GM12878 (cell line): ENCODE measurements around the gene UBE2O. TPM values are rescaled to one million over a fixed set of nuclear protein-coding genes. Genes with fewer than 3 reads are reported as not detected.
A peak's percentile ranks its signal among the peaks of the same experiment; 100 is the strongest.

ENCODE experiments used
- ATAC-seq: fragments of 200-7000 bp; cut with Tn5 transposase; 3 replicates; pipeline ENCODE4 v1.9.1; 2020; ENCODE audit warnings: mild to moderate bottlenecking, moderate library complexity
- BruUV-seq: library from RNA; stranded (reverse); fragments of 400-500 nt; replicated peaks from 2 replicates; lab custom pipeline; 2021; lab: Mats Ljungman, UMichigan
- CTCF ChIA-PET: fragments of 300-600 bp; sonication (Branson Sonifier 250); formaldehyde crosslinking; extraction: SDS; loops from one replicate; lab custom pipeline; 2021; ENCODE audit warnings: inconsistent platforms; lab: Yijun Ruan, JAX
- POLR2A ChIA-PET: fragments of 350-600 bp; formaldehyde crosslinking; extraction: SDS; loops from one replicate; lab custom pipeline; 2021; ENCODE audit warnings: inconsistent platforms; lab: Charles Lee
- RAD21 ChIA-PET: fragments of 300-600 bp; sonication (Branson Sonifier 250); formaldehyde crosslinking; loops from one replicate; lab custom pipeline; 2023; ENCODE audit warnings: antibody characterized with exemption; ENCODE audit not compliant: unreplicated experiment; lab: Charles Lee
- SMC1A ChIA-PET: fragments of 300-600 bp; sonication (Branson Sonifier 250); formaldehyde crosslinking; loops from one replicate; lab custom pipeline; 2023; ENCODE audit not compliant: unreplicated experiment, uncharacterized antibody; lab: Charles Lee
- DNase-seq: peaks from one replicate; pipeline ENCODE4 v3.0.0-alpha.2; 2011; ENCODE audit warnings: low read depth, low spot score
- FAIRE-seq: peaks from 3 replicates; lab custom pipeline; 2011; peaks lifted over from hg19 to GRCh38; lab: Jason Lieb, UNC
- H2AFZ ChIP-seq: 2 replicates; pipeline ENCODE4 v1.6.0; 2011; ENCODE audit warnings: low read depth, low read length, control low read depth; ENCODE audit not compliant: control insufficient read depth
- H3K27ac ChIP-seq: 2 replicates; pipeline ENCODE4 v1.5.1; 2011; ENCODE audit warnings: control low read depth; ENCODE audit not compliant: control insufficient read depth, insufficient read depth
- H3K27me3 ChIP-seq, 2 experiments: replicated peaks in 1 of 2; 2 replicates each; pipeline versions ENCODE4 v1.6.0 to v1.6.1; 2011; ENCODE audit warnings: low read length in 1 of 2; ENCODE audit not compliant: control insufficient read depth in 2 of 2, insufficient read depth in 2 of 2
- H3K36me3 ChIP-seq, 2 experiments: 2 replicates each; pipeline ENCODE4 v1.5.1; 2011; ENCODE audit warnings: low read length in 1 of 2; ENCODE audit not compliant: control insufficient read depth in 2 of 2, insufficient read depth in 2 of 2
- H3K4me1 ChIP-seq: 2 replicates; pipeline ENCODE4 v1.6.1; 2011; ENCODE audit warnings: mild to moderate bottlenecking, low read length, moderate library complexity, mixed read lengths; ENCODE audit not compliant: control insufficient read depth, insufficient read depth
- H3K4me2 ChIP-seq: 2 replicates; pipeline ENCODE4 v1.6.0; 2011; ENCODE audit warnings: control low read depth; ENCODE audit not compliant: control insufficient read depth, insufficient read depth
- H3K4me3 ChIP-seq: fragments of 200-600 bp; sonication (generic); 2 replicates; pipeline ENCODE4 v1.5.1; 2016
- H3K79me2 ChIP-seq: 2 replicates; pipeline ENCODE4 v1.6.0; 2011; ENCODE audit warnings: low read length; ENCODE audit not compliant: control insufficient read depth, insufficient read depth
- H3K9ac ChIP-seq: 2 replicates; pipeline ENCODE4 v1.8.0; 2011; ENCODE audit warnings: low read length, control low read depth, mixed read lengths; ENCODE audit not compliant: control insufficient read depth, insufficient read depth
- H3K9me3 ChIP-seq: replicated peaks from 3 replicates; pipeline ENCODE4 v1.5.1; 2011; ENCODE audit warnings: mild to moderate bottlenecking, low read length; ENCODE audit not compliant: control insufficient read depth, insufficient read depth
- H4K20me1 ChIP-seq: 2 replicates; pipeline ENCODE4 v1.6.0; 2011; ENCODE audit not compliant: control insufficient read depth, insufficient read depth
- CREM ChIP-seq: IDR thresholded peaks from 2 replicates; pipeline ENCODE4 v1.6.1; 2014; ENCODE audit warnings: antibody characterized with exemption, low read depth
- FOS ChIP-seq: IDR thresholded peaks from 3 replicates; pipeline ENCODE4 v1.6.1; 2011; ENCODE audit warnings: borderline replicate concordance; ENCODE audit not compliant: insufficient read length; ENCODE audit errors: extremely low read depth
- KAT2A ChIP-seq: conservative IDR thresholded peaks from 2 replicates; pipeline ENCODE4 v1.6.1; 2011; ENCODE audit warnings: low read depth, low read length; ENCODE audit not compliant: control insufficient read depth
- RFX5 ChIP-seq: IDR thresholded peaks from 2 replicates; pipeline ENCODE4 v1.6.1; 2011; ENCODE audit warnings: low read depth, low read length, improper control_type of control experiment
- SPI1 ChIP-seq: IDR thresholded peaks from 2 replicates; pipeline ENCODE4 v1.6.1; 2011; ENCODE audit warnings: low read depth, mild to moderate bottlenecking, low read length, moderate library complexity, borderline replicate concordance; ENCODE audit not compliant: insufficient read depth
- STAT3 ChIP-seq: IDR thresholded peaks from 2 replicates; pipeline ENCODE4 v1.6.1; 2011; ENCODE audit warnings: low read depth, low read length, improper control_type of control experiment
- SUPT20H ChIP-seq: IDR thresholded peaks from 2 replicates; pipeline ENCODE4 v1.6.1; 2011; ENCODE audit warnings: low read depth, mild to moderate bottlenecking, low read length, moderate library complexity, borderline replicate concordance; ENCODE audit not compliant: control insufficient read depth
- YBX1 ChIP-seq: fragments of 450-650 bp; IDR thresholded peaks from 2 replicates; pipeline ENCODE4 v1.6.1; 2016; ENCODE audit warnings: antibody characterized with exemption
- WGBS: methylation state at CpG from one replicate; pipeline ENCODE4 v1.1.6; 2016; ENCODE audit warnings: low lambda C conversion rate; ENCODE audit not compliant: insufficient replicate concordance, insufficient coverage; ENCODE audit errors: missing lambda C conversion rate; 5-methylcytosine and 5-hydroxymethylcytosine counted together
- in situ Hi-C: fragments of 300-500 bp; cut with MboI; formaldehyde crosslinking; loops from 9 replicates; pipeline ENCODE4 v1.14.3; 2018; ENCODE audit warnings: mixed read lengths
- intact Hi-C: fragments of 100-400 bp; cut with micrococcal nuclease; formaldehyde crosslinking; loops from one replicate; pipeline ENCODE4 v1.14.2; 2022; ENCODE audit not compliant: unreplicated experiment
- polyA plus RNA-seq, 11 experiments: library from polyadenylated mRNA; depleted of rRNA in 4 of 11; unstranded in 6 of 11; stranded (reverse) in 5 of 11; fragments of >200 nt; fragmentation: Nextera tagmentation in 4 of 11; fragmentation: Illumina TruSeq in 1 of 11; extraction: Ambion mirVana in 4 of 11; extraction: Trizol in 1 of 11; gene quantifications; 1 replicate in 1 of 11; 2 replicates in 10 of 11; pipeline versions ENCODE4 v1.2.1 to v1.2.3, GENCODE V29; 2011 to 2016; ENCODE audit warnings: inconsistent platforms in 2 of 11, missing spikeins in 2 of 11, low read depth in 1 of 11
- total RNA-seq, 4 experiments: library from RNA; depleted of rRNA in 3 of 4; stranded (reverse); fragments of >200 nt in 3 of 4; fragmentation: Illumina TruSeq in 1 of 4; extraction: Trizol in 1 of 4; gene quantifications; 2 replicates each; pipeline versions ENCODE4 v1.2.1 to v1.2.3, GENCODE V29; 2013 to 2021
- TF ChIP-seq, protein P1 (sequence below): fragments of 450-650 bp; IDR thresholded peaks from 2 replicates; pipeline ENCODE4 v1.6.1; 2017; ENCODE audit warnings: low read depth, mild to moderate bottlenecking, moderate library complexity
- TF ChIP-seq, protein P2 (sequence below): fragments of 450-650 bp; IDR thresholded peaks from 2 replicates; pipeline ENCODE4 v1.6.1; 2017; ENCODE audit warnings: mild to moderate bottlenecking, moderate library complexity
- TF ChIP-seq, protein P3 (sequence below): fragments of 450-650 bp; IDR thresholded peaks from 2 replicates; pipeline ENCODE4 v1.6.1; 2016; ENCODE audit warnings: mild to moderate bottlenecking, moderate library complexity, borderline replicate concordance

Gene UBE2O
- total and polyA plus RNA-seq, 10 of the 15 experiments (the other 5 are each of a cell fraction or from before 2014, with no cell fraction given): 2.1 to 39.0 (median 14.1) TPM

DNA sequence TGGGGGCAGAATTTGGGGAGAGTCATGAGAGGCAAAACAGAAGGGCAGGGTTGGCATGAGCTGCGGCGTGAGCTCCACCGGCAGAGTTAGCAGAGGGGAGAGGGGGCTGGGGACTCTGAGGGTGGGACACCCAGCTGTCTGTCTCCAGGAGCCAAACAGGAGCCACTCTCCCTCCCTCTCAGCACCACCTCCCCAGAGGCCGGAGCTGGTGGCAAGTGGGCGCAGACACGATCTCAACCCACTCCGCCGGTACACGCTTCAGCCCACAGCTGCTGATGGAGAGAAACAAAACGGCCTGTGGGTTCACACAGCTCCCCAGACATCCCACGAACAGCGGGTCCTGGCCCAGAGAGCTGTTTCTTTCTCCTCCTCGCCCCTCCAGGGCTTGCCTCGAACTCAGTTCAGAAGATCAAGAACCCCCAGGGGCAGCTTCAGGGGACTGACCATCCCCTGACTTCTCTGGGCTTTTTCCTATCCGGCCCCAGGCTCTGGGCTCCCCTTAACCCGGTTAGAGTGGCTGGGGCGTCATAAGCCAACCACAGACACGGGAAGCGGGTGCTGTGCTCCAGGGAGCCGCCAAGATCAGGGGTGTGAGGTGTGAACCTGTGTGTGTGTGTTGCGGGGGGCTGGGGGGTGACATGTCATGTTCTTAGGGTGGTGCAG, 40.7 kb upstream of the UBE2O start:
- Histone ChIP-seq H3K4me2 (peak overlapping the region; percentile 83), H3K4me3 (peak overlapping the region; percentile 47; the same call in 1 of the 2 replicates), H3K4me1 (peaks cover 73% of the 10 kb centered on the region), H3K9me3 (no peaks in the 10 kb centered on the region), H3K27ac (peak overlapping the region; percentile 80), H3K79me2 (peaks cover 55% of the 10 kb centered on the region), H3K36me3 (no peaks in the 10 kb centered on the region; a peak in 3 of 4 replicates), H2AFZ (no peak overlapping the region), H3K9ac (peak overlapping the region; percentile 40), H3K27me3 (no peaks in the 10 kb centered on the region), H4K20me1 (no peaks in the 10 kb centered on the region)
- in situ Hi-C loops (no loop called here), intact Hi-C loops (loop anchor here (1.0 kb wide), 1 partner anchor 12 kb away; no protein-coding TSS in a partner anchor)
- SMC1A ChIA-PET: interaction anchor here (1.1 to 4.6 kb wide), 6 partner anchors 9 to 35 kb away, joined by 4 to 49 read pairs (median 8); partner anchors contain the start of gene AANAT
- CTCF ChIA-PET: interaction anchor here (0.7 to 3.5 kb wide), 11 partner anchors 10 to 85 kb away, joined by 3 to 35 read pairs (median 4); partner anchors contain the start of gene AANAT
- RAD21 ChIA-PET: interaction anchor here (0.9 to 6.4 kb wide), 13 partner anchors 8 to 316 kb away, joined by 3 to 50 read pairs (median 3); partner anchors contain the start of gene RHBDF2
- POLR2A ChIA-PET: interaction anchor here (0.5 to 4.1 kb wide), 9 partner anchors 8 to 828 kb away, joined by 3 to 49 read pairs (median 3); partner anchors contain the start of genes RHBDF2 and WBP2
- ATAC-seq: peak; percentile 8
- 4% methylated on average over 21 of the region's 21 CpGs for WGBS
- no TSS peak for BruUV-seq
- no peak for FAIRE-seq
- DNase-seq: no peak
- TF ChIP-seq, protein P1, sequence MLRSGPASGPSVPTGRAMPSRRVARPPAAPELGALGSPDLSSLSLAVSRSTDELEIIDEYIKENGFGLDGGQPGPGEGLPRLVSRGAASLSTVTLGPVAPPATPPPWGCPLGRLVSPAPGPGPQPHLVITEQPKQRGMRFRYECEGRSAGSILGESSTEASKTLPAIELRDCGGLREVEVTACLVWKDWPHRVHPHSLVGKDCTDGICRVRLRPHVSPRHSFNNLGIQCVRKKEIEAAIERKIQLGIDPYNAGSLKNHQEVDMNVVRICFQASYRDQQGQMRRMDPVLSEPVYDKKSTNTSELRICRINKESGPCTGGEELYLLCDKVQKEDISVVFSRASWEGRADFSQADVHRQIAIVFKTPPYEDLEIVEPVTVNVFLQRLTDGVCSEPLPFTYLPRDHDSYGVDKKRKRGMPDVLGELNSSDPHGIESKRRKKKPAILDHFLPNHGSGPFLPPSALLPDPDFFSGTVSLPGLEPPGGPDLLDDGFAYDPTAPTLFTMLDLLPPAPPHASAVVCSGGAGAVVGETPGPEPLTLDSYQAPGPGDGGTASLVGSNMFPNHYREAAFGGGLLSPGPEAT: 0 out of 2 replicates have a peak, but pooled peaks have one; percentile 21
- TF ChIP-seq RFX5: no peak
- TF ChIP-seq, protein P2, sequence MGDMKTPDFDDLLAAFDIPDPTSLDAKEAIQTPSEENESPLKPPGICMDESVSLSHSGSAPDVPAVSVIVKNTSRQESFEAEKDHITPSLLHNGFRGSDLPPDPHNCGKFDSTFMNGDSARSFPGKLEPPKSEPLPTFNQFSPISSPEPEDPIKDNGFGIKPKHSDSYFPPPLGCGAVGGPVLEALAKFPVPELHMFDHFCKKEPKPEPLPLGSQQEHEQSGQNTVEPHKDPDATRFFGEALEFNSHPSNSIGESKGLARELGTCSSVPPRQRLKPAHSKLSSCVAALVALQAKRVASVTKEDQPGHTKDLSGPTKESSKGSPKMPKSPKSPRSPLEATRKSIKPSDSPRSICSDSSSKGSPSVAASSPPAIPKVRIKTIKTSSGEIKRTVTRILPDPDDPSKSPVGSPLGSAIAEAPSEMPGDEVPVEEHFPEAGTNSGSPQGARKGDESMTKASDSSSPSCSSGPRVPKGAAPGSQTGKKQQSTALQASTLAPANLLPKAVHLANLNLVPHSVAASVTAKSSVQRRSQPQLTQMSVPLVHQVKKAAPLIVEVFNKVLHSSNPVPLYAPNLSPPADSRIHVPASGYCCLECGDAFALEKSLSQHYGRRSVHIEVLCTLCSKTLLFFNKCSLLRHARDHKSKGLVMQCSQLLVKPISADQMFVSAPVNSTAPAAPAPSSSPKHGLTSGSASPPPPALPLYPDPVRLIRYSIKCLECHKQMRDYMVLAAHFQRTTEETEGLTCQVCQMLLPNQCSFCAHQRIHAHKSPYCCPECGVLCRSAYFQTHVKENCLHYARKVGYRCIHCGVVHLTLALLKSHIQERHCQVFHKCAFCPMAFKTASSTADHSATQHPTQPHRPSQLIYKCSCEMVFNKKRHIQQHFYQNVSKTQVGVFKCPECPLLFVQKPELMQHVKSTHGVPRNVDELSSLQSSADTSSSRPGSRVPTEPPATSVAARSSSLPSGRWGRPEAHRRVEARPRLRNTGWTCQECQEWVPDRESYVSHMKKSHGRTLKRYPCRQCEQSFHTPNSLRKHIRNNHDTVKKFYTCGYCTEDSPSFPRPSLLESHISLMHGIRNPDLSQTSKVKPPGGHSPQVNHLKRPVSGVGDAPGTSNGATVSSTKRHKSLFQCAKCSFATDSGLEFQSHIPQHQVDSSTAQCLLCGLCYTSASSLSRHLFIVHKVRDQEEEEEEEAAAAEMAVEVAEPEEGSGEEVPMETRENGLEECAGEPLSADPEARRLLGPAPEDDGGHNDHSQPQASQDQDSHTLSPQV: no peak
- no peak for TF ChIP-seq FOS
- TF ChIP-seq SUPT20H: no peak
- TF ChIP-seq STAT3: no peak
- no peak for TF ChIP-seq CREM
- TF ChIP-seq, protein P3, sequence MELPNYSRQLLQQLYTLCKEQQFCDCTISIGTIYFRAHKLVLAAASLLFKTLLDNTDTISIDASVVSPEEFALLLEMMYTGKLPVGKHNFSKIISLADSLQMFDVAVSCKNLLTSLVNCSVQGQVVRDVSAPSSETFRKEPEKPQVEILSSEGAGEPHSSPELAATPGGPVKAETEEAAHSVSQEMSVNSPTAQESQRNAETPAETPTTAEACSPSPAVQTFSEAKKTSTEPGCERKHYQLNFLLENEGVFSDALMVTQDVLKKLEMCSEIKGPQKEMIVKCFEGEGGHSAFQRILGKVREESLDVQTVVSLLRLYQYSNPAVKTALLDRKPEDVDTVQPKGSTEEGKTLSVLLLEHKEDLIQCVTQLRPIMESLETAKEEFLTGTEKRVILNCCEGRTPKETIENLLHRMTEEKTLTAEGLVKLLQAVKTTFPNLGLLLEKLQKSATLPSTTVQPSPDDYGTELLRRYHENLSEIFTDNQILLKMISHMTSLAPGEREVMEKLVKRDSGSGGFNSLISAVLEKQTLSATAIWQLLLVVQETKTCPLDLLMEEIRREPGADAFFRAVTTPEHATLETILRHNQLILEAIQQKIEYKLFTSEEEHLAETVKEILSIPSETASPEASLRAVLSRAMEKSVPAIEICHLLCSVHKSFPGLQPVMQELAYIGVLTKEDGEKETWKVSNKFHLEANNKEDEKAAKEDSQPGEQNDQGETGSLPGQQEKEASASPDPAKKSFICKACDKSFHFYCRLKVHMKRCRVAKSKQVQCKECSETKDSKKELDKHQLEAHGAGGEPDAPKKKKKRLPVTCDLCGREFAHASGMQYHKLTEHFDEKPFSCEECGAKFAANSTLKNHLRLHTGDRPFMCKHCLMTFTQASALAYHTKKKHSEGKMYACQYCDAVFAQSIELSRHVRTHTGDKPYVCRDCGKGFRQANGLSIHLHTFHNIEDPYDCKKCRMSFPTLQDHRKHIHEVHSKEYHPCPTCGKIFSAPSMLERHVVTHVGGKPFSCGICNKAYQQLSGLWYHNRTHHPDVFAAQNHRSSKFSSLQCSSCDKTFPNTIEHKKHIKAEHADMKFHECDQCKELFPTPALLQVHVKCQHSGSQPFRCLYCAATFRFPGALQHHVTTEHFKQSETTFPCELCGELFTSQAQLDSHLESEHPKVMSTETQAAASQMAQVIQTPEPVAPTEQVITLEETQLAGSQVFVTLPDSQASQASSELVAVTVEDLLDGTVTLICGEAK: 0 out of 2 replicates have a peak, but pooled peaks have one; percentile 10
- no peak for TF ChIP-seq YBX1
- no peak for TF ChIP-seq SPI1
- no peak for TF ChIP-seq KAT2A
